Astrocyte (in vitro differentiated cells and primary cell): Measurements from ENCODE around the gene PGPEP1. TPM values are rescaled to one million over a fixed set of nuclear protein-coding genes. Genes with fewer than 3 reads are reported as not detected.
"Not testable (repeated sequence)": the region's sequence is repeated elsewhere in the genome, so short reads cannot be mapped to it uniquely, and the experiment has no call there.

ENCODE experiments used
- DNase-seq: peaks from one replicate; pipeline ENCODE4 v3.0.0-alpha.2; 2010; ENCODE audit warnings: low read depth
- FAIRE-seq: peaks from 2 replicates; lab custom pipeline; 2011; peaks lifted over from hg19 to GRCh38; lab: Jason Lieb, UNC
- H2AFZ ChIP-seq: 2 replicates; pipeline ENCODE4 v1.6.0; 2012; ENCODE audit warnings: low read depth, low read length, inconsistent platforms
- H3K27ac ChIP-seq: 2 replicates; pipeline ENCODE4 v1.5.1; 2011; ENCODE audit warnings: low read depth, low read length, inconsistent platforms
- H3K27me3 ChIP-seq: 2 replicates; pipeline ENCODE4 v1.6.0; 2011; ENCODE audit warnings: low read length, inconsistent platforms; ENCODE audit not compliant: insufficient read depth
- H3K36me3 ChIP-seq: 2 replicates; pipeline ENCODE4 v1.5.1; 2011; ENCODE audit warnings: low read length, inconsistent platforms; ENCODE audit not compliant: insufficient read depth
- H3K4me1 ChIP-seq: 2 replicates; pipeline ENCODE4 v1.5.1; 2011; ENCODE audit warnings: low read length, inconsistent platforms; ENCODE audit not compliant: insufficient read depth
- H3K4me2 ChIP-seq: 2 replicates; pipeline ENCODE4 v1.6.0; 2012; ENCODE audit warnings: low read length, inconsistent platforms
- H3K4me3 ChIP-seq: 2 replicates; pipeline ENCODE4 v1.5.1; 2011; ENCODE audit warnings: low read depth, mild to moderate bottlenecking, low read length, inconsistent platforms; ENCODE audit not compliant: insufficient read depth
- H3K79me2 ChIP-seq: 2 replicates; pipeline ENCODE4 v1.6.0; 2012; ENCODE audit warnings: mild to moderate bottlenecking, low read length, inconsistent platforms; ENCODE audit not compliant: insufficient read depth
- H3K9ac ChIP-seq: 2 replicates; pipeline ENCODE4 v1.6.0; 2012; ENCODE audit warnings: mild to moderate bottlenecking, low read length, inconsistent platforms
- H3K9me3 ChIP-seq: 2 replicates; pipeline ENCODE4 v1.5.1; 2012; ENCODE audit warnings: low read depth, mild to moderate bottlenecking, low read length, inconsistent platforms; ENCODE audit not compliant: insufficient read depth
- H4K20me1 ChIP-seq: 2 replicates; pipeline ENCODE4 v1.6.0; 2012; ENCODE audit warnings: low read length, inconsistent platforms; ENCODE audit not compliant: insufficient read depth
- H3K27ac Mint-ChIP-seq: one replicate; pipeline ENCODE4 v1.8.0; 2021; ENCODE audit warnings: mild to moderate bottlenecking, mixed read lengths; ENCODE audit not compliant: unreplicated experiment
- H3K27me3 Mint-ChIP-seq: one replicate; pipeline ENCODE4 v1.8.0; 2021; ENCODE audit warnings: low read depth, mixed read lengths; ENCODE audit not compliant: unreplicated experiment
- H3K36me3 Mint-ChIP-seq: one replicate; pipeline ENCODE4 v1.8.0; 2021; ENCODE audit warnings: low read depth, mixed read lengths; ENCODE audit not compliant: unreplicated experiment
- H3K4me1 Mint-ChIP-seq: one replicate; pipeline ENCODE4 v1.8.0; 2021; ENCODE audit warnings: low read depth, mixed read lengths; ENCODE audit not compliant: unreplicated experiment
- H3K4me3 Mint-ChIP-seq: one replicate; pipeline ENCODE4 v1.8.0; 2021; ENCODE audit warnings: mild to moderate bottlenecking, moderate library complexity, mixed read lengths; ENCODE audit not compliant: unreplicated experiment
- H3K9me3 Mint-ChIP-seq: one replicate; pipeline ENCODE4 v1.8.0; 2021; ENCODE audit warnings: mild to moderate bottlenecking, mixed read lengths; ENCODE audit not compliant: unreplicated experiment
- CTCF ChIP-seq: IDR thresholded peaks from 2 replicates; pipeline ENCODE4 v1.5.1; 2011; ENCODE audit warnings: low read depth, mild to moderate bottlenecking, inconsistent platforms, low read length, moderate library complexity; ENCODE audit not compliant: insufficient read depth
- EZH2 ChIP-seq: IDR thresholded peaks from 2 replicates; pipeline ENCODE4 v1.6.1; 2012; ENCODE audit warnings: mild to moderate bottlenecking, low read length, inconsistent platforms; ENCODE audit not compliant: insufficient read depth
- total RNA-seq: library from RNA; stranded (reverse); gene quantifications from 2 replicates; pipeline ENCODE4 v1.2.1, GENCODE V29; 2021

The PGPEP1 gene
- total RNA-seq, 1 donor from 2014 or later = 28.4 TPM

DNA sequence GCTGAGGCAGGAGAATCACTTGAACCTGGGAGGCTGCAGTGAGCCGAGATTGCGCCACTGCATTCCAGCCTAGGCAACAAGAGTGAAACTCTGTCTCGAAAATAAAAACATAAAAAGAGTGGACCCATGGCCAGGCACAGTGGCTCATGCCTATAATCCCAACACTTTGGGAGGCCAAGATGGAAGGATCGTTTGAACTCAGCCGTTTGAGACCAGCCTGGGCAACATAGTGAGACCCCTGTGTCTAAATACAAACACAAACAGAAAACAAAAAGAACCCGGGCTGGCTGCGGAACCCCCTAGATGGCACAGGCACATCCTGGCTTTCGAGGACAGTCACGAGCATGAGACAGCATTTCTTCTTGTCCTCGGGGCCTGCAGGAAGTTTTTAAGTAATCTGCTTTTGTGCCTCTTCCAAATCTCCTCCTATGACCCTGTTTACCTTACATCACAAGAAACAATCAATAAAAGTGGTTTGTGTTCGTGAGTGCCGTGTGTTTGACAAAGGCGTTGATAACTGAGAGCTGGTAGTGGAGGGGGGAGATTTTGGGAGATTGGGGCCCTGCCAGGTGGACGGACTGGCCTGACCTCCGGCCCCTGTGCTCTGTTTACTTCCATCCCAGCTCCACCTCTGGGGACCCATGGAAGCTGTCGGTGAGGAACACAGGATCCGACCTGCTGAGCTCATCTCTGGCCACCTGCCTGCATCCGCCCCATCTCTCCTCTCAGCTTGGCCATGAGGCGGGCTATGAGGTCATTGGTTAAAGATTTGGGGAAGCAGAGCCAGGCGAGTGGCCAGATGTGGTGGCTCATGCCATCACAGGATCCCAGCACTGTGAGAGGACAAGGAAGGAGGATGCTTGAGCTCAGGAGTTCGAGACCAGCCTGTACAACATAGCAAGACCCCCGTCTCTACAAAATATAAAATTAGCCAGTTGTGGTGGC lies 39.7 kb downstream of the PGPEP1 start:
- Mint-ChIP-seq H3K36me3 (no peaks in the 10 kb centered on the region), H3K27ac (no peak overlapping the region), H3K4me3 (no peak overlapping the region), H3K9me3 (no peaks in the 10 kb centered on the region), H3K4me1 (peaks cover 4% of the 10 kb centered on the region), H3K27me3 (peaks cover 3% of the 10 kb centered on the region)
- H3K4me3 ChIP-seq = no peak overlapping the region
- H3K9ac ChIP-seq = no peak overlapping the region
- H3K79me2 ChIP-seq = no peaks in the 10 kb centered on the region
- no peaks in the 10 kb centered on the region for H3K36me3 ChIP-seq
- FAIRE-seq (no peak), DNase-seq (peak; percentile 89)
- no peaks in the 10 kb centered on the region for H3K9me3 ChIP-seq
- TF ChIP-seq EZH2 = no peak
- TF ChIP-seq CTCF = no peak
- H3K4me1 ChIP-seq = peaks cover 17% of the 10 kb centered on the region
- no peak overlapping the region for H2AFZ ChIP-seq
- H3K27ac ChIP-seq = no peak overlapping the region
- H3K27me3 ChIP-seq = no peaks in the 10 kb centered on the region
- no peak overlapping the region for H3K4me2 ChIP-seq
- no peaks in the 10 kb centered on the region for H4K20me1 ChIP-seq

DNA sequence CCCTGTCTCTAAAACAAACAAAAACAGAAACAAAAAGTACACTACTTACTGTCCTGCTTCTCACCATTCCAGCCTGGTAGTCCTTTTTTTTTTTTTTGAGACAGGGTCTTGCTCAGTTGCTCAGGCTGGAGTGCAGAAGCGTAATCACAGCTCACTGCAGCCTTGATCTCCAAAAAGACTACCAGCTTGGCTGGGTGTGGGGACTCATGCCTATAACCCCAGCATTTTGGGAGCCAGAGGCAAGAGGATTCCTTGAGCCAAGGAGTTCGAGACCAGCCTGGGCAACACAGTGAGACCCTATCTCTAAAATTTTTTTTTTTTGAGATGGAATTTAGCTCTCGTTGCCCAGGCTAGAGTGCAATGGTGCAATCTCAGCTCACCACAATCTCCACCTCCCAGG lies 40.4 kb downstream of the PGPEP1 start:
- H3K27me3 ChIP-seq = no peaks in the 10 kb centered on the region
- no peak for DNase-seq
- H3K79me2 ChIP-seq = no peaks in the 10 kb centered on the region
- Mint-ChIP-seq H3K36me3 (no peaks in the 10 kb centered on the region), H3K4me3 (no peak overlapping the region), H3K9me3 (no peaks in the 10 kb centered on the region), H3K27ac (no peak overlapping the region), H3K4me1 (peaks cover 7% of the 10 kb centered on the region), H3K27me3 (peaks cover 3% of the 10 kb centered on the region)
- no peak overlapping the region for H3K4me2 ChIP-seq
- no peaks in the 10 kb centered on the region for H4K20me1 ChIP-seq
- peaks cover 17% of the 10 kb centered on the region for H3K4me1 ChIP-seq
- H3K9me3 ChIP-seq = no peaks in the 10 kb centered on the region
- TF ChIP-seq CTCF (no peak), EZH2 (no peak)
- H3K36me3 ChIP-seq = no peaks in the 10 kb centered on the region
- FAIRE-seq = no peak
- H3K27ac ChIP-seq = no peak overlapping the region
- H3K9ac ChIP-seq = no peak overlapping the region
- H2AFZ ChIP-seq = no peak overlapping the region
- no peak overlapping the region for H3K4me3 ChIP-seq

GRCh38 chr19:18383622-18384021 lies 43.2 kb downstream of the PGPEP1 start:
- DNase-seq, H3K4me1 Mint-ChIP-seq, H3K4me3 Mint-ChIP-seq, H3K27me3 Mint-ChIP-seq, H3K27ac Mint-ChIP-seq, H3K4me2 ChIP-seq, H3K9ac ChIP-seq, H3K27ac ChIP-seq, H2AFZ ChIP-seq, H3K4me3 ChIP-seq, H3K36me3 ChIP-seq, FAIRE-seq, H3K36me3 Mint-ChIP-seq, H3K9me3 Mint-ChIP-seq, H3K27me3 ChIP-seq, H3K9me3 ChIP-seq: not testable (repeated sequence)
- peaks cover 20% of the 10 kb centered on the region for H3K4me1 ChIP-seq
- H3K79me2 ChIP-seq = peaks cover 17% of the 10 kb centered on the region
- peaks cover 14% of the 10 kb centered on the region for H4K20me1 ChIP-seq
